GM23248 (cell line): ENCODE results near the gene HHIPL1.

Experiments used
- EZH2 ChIP-seq: fragments of 200-600 bp; sonication (generic); IDR thresholded peaks from 2 replicates; pipeline ENCODE4 v1.6.1; 2018; ENCODE audit warnings: antibody characterized with exemption, mild to moderate bottlenecking; ENCODE audit not compliant: insufficient read depth, poor library complexity, severe bottlenecking
- EZH2phosphoT487 ChIP-seq: fragments of 200-600 bp; sonication (generic); IDR thresholded peaks from 2 replicates; pipeline ENCODE4 v1.6.1; 2018; ENCODE audit warnings: antibody characterized with exemption, moderate library complexity, mild to moderate bottlenecking, low read depth; ENCODE audit not compliant: insufficient read depth

- TF ChIP-seq EZH2 (no peak), EZH2phosphoT487 (no peak)
These were observed 77.0 kb downstream of the HHIPL1 start for GRCh38 chr14:99721792-99722516.
